Fibroblast of skin of back (primary cell): ENCODE measurements around the gene CLIP1.

Source experiments
- DNase-seq: peaks from one replicate; pipeline ENCODE4 v3.0.0-alpha.2; 2013

CLIP1 gene

GRCh38 chr12:122354958-122355641 lies 67.4 kb downstream of the CLIP1 start:
- no peak for DNase-seq

GRCh38 chr12:122352394-122352793 lies 70.1 kb downstream of the CLIP1 start:
- DNase-seq: no peak

- peak; percentile 49 for DNase-seq
Measured at GRCh38 chr12:122350141-122350848, 72.2 kb downstream of the CLIP1 start.

GRCh38 chr12:122349078-122349477 lies 73.4 kb downstream of the CLIP1 start:
- DNase-seq: no peak

- no peak for DNase-seq
Measured at GRCh38 chr12:122348505-122348904, 74.0 kb downstream of the CLIP1 start.

- no peak for DNase-seq
Measured at GRCh38 chr12:122346054-122346453, 76.4 kb downstream of the CLIP1 start.

GRCh38 chr12:122345042-122345441 lies 77.4 kb downstream of the CLIP1 start:
- no peak for DNase-seq

GRCh38 chr12:122336015-122336946 lies 86.2 kb downstream of the CLIP1 start:
- peak; percentile 20 for DNase-seq

- DNase-seq: no peak
Measured at GRCh38 chr12:122333142-122334087, 89.1 kb downstream of the CLIP1 start.

GRCh38 chr12:122327494-122328385 lies 94.7 kb downstream of the CLIP1 start:
- DNase-seq: no peak

- no peak for DNase-seq
Measured at GRCh38 chr12:122327014-122327413, 95.5 kb downstream of the CLIP1 start.

- no peak for DNase-seq
Measured at GRCh38 chr12:122326586-122326985, 95.9 kb downstream of the CLIP1 start.

- DNase-seq: no peak
Measured at GRCh38 chr12:122323311-122324019, 99.0 kb downstream of the CLIP1 start.

GRCh38 chr12:122322501-122322900 lies 100.0 kb downstream of the CLIP1 start:
- peak; percentile 45 for DNase-seq

GRCh38 chr12:122318607-122319605 lies 103.6 kb downstream of the CLIP1 start:
- peak; percentile 95 for DNase-seq

- DNase-seq: no peak
Measured at GRCh38 chr12:122312926-122313325, 109.5 kb downstream of the CLIP1 start.

GRCh38 chr12:122311696-122312095 lies 110.8 kb downstream of the CLIP1 start:
- no peak for DNase-seq

GRCh38 chr12:122310626-122311333 lies 111.7 kb downstream of the CLIP1 start:
- DNase-seq: no peak
